NCI-H69 (cell line): ENCODE results near the gene FNBP1.
"Not testable (repeated sequence)": the region's sequence is repeated elsewhere in the genome, so short reads cannot be mapped to it uniquely, and the experiment has no call there.

Source experiments
- DNase-seq: peaks from one replicate; lab custom pipeline; 2025; lab: John Stamatoyannopoulos, UW

FNBP1 gene

GRCh38 chr9:129954868-129955550 is 88.0 kb downstream of the FNBP1 start:
- no peak for DNase-seq

DNA sequence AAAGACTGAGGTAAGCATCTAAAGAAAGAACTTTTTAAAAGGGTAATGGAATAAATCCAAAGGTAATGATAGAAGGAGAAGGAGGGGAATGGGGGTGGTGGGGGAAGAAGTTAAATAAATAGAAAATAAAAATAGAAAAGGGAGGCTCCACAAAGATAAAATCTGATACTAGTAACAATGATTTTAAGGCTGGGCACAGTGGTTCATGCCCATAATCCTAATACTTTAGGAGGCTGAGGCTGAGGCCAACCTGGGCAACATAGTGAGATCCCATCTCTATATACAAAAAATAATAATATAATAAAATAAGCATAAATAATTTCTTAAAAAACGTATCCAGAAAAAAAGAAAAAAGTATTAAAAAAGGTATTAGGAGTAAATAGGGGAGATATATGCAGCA is 89.3 kb downstream of the FNBP1 start:
- DNase-seq: no peak

- DNase-seq: no peak
These were observed 90.7 kb downstream of the FNBP1 start for GRCh38 chr9:129952337-129952736.

DNA sequence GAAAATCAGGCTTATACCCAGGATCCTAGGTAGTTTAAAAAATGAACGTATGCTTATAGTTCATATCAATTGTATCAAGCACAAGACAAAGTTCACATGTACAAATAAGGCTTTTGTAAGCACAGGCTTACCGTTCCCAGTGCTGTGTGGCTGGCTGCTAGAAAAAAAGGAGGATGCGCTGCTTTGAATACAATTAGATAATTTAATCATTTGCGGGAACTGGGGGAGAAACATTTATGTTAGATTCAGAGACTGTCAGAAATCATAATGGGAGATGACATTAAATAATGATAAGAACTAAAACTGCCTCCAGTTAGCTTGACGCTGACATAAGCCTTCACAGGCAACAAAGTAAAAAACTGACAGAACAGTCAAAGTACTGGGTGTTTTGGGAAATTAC is 93.2 kb downstream of the FNBP1 start:
- DNase-seq: no peak

DNA sequence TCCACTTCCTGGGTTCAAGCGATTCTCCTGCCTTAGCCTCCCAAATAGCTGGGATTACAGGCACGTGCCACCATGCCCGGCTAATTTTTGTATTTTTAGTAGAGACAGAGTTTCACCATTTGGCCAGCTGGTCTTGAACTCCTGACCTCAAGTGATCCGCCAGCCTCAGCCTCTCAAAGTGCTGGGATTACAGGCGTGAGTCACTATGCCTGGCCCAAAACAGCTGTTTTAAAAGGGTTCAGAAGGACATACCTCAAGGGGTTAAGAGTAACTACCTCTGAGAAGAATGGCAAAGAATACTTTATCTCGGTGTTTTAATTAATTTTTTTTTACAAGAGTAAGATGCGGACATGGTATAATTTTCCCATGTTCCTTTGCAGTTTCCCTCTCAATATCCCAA is 94.4 kb downstream of the FNBP1 start:
- DNase-seq: not testable (repeated sequence)

DNA sequence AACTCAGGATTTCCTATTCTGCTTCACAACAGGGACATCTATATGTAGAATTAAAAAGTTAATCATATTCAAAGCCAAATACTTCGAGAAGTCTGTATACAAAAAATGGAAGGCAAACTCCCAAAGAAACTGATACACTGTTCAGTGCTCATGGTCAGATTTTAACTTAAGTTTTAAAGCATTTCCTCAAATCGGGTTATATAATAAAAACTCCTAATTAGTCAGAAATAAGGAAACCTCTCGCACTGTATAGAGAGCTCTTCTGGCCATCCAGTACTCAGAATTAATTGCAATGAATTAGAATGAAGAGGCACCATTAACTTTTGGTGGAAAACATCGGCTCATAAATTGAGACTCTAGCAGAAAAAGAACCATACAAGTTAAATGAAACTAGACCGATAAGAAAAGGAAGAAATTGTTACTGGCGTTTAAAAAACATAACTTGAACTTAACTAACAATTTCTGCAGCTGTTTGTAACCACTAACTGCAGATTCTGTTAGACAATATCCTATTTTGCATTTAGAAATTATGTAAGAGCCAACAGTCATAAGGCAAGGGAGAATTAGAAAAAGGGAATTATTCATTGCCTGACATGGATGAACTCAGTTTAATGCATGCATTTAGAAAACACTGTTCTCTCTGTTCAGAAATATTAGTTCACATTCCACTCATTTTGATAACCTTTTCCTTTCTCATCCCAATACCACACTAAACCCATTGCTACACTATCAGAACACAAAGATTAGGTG is 96.6 kb downstream of the FNBP1 start:
- DNase-seq: no peak

- no peak for DNase-seq
These were observed 97.7 kb downstream of the FNBP1 start for GRCh38 chr9:129945314-129945713.

- DNase-seq: no peak
These were observed 98.4 kb downstream of the FNBP1 start for GRCh38 chr9:129944506-129945116.

DNA sequence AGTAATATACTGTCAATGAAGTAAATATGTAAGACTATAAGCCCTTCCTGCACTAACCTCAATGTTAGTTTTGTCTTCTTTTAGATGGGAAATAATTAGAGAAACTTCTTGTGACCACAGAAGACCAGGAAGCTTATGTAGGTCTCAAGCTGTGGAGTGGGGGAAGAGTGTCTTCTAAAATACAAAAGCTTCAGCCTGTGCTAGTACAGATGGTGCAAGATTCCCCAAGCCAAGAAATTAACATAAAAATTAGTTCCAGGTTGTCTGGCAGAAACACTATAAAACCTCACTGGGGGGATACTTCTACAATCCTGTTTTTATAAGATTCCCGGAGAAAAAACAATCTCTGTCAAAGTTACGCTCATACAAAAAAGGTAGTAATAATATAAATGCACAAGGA is 103.6 kb downstream of the FNBP1 start:
- no peak for DNase-seq

DNA sequence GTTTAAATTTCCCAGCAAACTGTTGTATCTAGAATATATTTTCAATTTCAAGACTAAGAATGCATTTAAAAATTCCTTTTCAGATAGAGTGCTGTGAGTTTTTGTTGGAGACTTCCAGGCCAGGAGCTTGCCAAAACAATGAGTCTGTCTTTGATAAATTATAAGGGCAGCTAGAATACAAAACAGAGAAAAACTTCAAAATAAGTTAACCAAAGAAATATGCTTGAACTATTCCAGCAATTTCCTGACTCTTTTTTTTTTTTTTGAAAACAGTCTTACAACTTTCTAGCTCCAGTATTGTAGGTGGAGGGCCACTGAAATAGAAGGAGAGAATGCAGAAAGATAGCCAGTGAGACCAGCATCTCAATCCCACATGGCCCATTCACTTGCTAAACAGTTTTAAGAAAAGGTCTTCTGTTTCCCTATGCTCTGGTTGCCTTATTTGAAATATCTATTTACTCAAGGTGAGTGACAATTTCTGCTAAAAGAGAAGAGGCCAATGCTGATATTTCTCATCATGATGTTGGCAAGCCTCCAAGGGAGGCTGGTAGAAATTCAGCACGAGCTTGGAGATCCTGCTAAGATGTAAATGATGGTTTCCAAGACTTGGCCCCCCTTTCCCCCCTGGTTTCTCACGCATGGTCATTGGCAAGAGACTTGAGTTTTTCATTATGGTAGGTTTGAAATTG is 104.6 kb downstream of the FNBP1 start:
- peak; percentile 22 for DNase-seq

DNA sequence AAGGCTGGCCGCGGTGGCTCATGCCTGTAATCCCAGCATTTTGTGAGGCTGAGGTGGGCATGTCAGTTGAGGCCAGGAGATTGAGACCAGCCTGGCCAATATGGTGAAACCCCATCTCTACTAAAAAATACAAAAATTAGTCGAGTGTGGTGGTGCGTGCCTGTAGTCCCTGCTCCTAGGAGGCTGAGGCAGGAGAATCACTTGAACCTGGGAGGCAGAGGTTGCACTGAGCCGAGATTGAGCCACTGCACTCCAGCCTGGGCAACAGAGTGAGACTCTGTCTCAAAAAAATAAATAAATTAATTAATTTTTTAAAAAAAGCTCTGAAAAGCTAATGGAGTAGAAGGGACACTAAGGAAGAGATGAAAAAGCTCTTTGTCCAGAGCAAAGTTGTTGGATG is 105.1 kb downstream of the FNBP1 start:
- not testable (repeated sequence) for DNase-seq

GRCh38 chr9:129936222-129936621 is 106.8 kb downstream of the FNBP1 start:
- peak; percentile 20 for DNase-seq

DNA sequence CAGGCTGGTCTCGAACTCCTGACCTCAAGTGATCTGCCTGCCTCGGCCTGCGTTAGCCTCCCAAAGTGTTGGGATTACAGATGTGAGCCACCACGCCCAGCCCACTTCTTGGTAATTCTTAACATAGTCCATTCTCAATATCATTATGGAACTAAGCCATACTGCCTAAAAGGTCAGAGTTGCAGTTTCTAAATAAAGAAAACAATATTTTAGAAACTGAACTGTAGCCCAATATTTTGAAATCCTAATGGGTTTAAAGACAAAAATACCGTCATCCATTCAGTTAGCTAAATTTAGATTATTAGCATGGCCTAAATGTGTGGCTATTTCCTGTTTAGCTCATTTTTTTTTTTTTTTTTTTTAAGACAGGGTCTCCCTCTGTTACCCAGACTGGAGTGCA is 108.2 kb downstream of the FNBP1 start:
- no peak for DNase-seq

DNA sequence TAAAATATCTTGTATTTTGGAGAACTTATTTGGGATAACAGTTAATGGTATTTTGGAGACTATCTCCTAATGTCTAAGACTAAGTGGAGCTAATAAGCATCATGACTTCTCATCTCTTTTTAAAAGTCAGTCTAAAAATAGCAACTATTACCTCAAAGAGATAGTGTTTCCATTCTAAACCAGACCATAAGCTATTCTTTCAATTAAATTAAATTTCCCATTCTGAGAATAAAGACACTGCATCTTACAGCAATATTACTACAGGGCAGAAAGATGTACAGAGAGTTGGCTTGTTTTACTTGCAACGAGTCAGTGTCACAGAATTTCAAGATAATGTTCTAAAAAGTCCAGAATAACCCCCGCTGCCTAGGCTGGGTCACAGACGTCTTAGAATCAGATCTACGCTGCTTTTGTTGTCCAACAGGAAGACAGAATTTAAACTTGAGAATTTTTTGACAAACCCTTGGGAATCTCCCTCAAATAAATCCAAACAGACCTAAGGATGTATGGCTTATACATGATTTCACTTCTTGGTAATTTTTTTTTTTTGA is 108.9 kb downstream of the FNBP1 start:
- DNase-seq: no peak

DNA sequence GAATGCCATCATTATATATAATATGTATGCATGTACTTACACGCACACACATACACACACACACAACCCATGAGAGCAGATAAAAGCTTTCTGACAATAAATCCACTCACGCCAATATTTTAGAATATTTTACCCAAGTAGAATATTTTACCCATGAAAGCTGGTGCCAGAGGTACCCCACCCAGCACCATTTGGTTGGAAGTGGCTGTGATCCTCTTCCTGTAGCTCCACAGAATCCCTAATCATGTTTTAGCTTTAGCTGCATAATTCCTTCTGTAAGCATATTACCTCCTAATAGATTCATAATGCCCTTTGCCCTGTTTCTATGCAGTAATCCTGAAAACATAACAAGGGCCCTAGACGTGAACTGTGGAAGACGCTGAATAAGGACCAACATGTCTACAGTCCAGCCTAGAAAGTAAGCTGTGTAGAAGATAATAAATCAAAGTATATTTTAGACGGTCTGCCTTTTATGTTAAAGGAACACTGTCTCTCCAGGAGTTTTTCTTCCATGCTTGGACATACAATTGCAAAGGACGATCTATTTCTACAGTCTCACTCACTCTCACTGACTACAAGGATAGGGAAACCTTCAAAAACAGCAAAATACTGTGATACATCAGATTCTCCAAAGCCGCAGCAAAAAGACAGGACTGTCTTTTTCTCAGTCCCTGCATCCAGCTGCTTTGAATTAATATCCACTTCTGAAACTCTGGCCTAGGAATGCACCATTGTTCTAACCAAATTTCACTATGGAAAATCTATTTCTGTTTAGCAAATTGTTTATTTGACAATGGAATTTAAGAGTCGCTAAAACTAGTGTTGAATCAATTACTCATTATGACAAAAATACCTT is 109.6 kb downstream of the FNBP1 start:
- DNase-seq: no peak

GRCh38 chr9:129932303-129933151 is 110.5 kb downstream of the FNBP1 start:
- DNase-seq: peak; percentile 59

DNA sequence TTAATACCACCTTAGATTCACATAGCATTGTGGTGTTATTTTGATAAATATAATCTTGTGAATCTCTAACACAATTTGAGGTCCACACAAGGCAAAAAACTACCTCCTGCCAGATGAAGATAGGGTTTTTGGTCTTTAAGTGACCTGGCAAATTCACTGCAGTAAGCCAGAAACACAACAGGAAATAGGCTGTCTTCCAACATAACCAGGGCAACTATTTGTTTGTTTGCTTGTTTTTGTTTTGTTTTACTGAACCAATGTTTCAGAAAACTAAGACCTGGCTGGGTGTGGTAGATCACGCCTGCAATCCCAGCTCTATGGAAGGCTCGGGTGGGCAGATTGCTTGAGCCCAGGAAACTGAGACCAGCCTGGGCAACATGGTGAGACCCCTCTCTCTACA is 112.2 kb downstream of the FNBP1 start:
- DNase-seq: no peak

DNA sequence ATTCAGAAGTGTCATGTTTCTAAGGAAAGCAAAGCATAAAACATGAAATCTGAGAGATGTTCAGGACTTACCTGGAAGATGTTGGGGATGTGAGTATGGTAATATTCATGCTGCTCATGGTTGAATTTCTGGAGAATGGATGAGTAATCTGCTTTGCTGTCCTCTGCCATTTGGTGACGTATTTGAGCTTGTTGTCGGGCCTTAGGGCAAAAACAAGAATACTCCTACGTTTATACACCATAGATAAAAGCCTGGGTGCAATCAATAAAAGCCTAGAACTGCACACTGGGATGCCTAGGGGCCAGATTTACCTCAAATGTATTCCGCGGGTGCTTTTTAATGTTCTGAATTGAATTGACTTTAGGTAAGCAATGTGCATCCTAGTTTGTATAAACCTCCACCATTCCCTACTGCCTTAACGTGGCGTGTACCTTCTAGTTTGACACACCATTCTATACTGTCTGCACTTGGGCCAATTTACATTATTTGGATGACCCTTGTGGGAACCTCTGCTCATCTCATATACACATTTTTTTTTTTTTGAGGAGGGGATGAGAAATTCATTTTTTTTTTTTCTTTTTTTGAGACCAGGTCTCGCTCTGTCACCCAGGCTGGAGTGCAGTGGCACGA is 113.4 kb downstream of the FNBP1 start:
- DNase-seq: no peak

GRCh38 chr9:129923589-129923988 is 119.4 kb downstream of the FNBP1 start:
- DNase-seq: no peak

DNA sequence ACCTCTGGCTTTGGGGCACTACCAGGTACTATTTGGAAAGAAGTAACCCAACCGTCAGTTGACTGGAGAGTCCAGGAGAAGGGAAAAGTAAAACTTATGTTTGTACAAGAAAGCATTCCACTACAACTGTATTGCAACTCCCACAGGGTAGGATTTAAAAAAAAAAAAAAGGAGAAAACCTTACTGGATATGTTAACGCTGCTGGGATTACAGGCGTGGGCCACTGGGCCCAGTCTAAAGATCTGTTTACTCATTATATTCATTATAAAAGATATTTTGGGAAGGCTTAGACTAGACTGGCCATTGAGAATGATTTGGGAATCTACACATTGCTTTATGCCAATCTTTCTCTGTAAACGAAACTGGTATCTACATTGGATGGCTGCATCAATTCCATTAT is 121.1 kb downstream of the FNBP1 start:
- no peak for DNase-seq
